GM19351 (cell line): ENCODE data around the gene TLK1.

Experiments used
- ATAC-seq: cut with Tn5 transposase; IDR thresholded peaks from one replicate; pipeline ENCODE4 v1.9.1; 2021; ENCODE audit warnings: mild to moderate bottlenecking, moderate library complexity; ENCODE audit not compliant: unreplicated experiment

TLK1 gene

GRCh38 chr2:171009386-171009785, 151.3 kb downstream of the TLK1 start:
- ATAC-seq = no peak

DNA sequence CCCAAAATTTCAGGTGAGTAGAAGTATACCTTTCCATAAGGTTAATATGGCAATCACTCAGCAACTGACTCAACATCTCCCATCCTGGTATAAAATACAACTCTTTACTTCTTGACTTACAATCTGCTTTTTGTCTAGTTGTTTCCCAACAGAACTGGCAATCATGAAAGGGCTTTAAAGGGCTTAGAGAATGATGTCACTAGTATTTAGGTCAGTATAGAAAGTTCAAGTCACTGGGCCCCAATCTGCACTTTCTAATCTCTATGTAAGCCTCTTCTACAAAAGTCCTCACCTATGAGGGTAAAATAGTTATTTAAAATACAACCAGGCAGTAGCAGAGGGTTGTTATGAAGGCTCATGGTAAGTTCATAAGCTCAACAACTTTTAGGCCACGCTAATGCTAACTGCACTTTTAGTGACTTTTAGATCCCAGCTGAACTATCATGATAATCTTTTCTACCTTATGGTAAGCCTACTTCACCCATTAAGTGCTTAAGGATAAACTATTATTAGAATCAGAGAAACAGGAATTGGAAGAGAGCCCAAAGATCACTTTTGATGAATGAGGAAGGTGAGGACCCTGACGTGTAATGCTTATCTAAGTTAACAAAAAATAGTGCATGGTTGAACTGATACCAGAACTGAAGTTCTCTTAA, 152.0 kb downstream of the TLK1 start:
- no peak for ATAC-seq

DNA sequence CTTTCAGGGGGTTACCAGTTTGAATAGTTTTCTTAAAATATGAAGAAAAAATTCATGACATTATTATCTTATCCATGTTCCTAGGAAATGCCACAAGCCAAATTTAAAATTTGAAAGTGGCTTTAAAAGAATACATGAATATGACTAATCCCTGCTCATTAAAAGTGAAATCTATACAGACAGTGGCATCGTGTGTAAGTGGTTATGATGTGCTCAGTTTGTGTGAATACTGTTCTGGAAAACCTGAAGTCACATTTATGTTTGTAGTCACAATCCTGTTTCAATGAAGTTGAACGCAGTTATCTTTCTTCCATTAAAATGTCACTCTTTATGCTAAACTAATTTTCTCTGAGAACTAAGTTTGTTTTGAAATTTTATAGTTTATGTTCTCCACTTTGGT, 155.9 kb downstream of the TLK1 start:
- ATAC-seq = no peak

DNA sequence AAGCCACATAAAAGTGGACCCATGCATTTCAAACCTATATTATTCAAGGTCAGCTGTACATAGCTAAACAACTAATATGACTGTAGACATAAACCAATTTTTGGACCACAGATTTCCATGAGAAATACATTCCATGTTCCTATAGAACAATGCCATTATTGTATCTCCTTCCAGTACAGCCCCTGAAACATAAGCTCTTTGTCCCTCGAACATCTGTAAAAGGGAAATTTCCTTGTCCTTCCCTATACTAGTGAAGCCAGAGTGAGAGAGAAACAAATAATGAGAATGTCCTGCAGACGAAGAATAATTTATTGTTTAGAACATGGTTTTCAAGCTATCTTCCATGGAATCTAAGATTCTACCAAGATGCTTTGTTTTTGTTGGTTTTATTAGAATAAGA, 156.3 kb downstream of the TLK1 start:
- no peak for ATAC-seq

GRCh38 chr2:170999654-171000053, 161.0 kb downstream of the TLK1 start:
- no peak for ATAC-seq

GRCh38 chr2:170997893-170998597, 162.6 kb downstream of the TLK1 start:
- ATAC-seq = no peak

DNA sequence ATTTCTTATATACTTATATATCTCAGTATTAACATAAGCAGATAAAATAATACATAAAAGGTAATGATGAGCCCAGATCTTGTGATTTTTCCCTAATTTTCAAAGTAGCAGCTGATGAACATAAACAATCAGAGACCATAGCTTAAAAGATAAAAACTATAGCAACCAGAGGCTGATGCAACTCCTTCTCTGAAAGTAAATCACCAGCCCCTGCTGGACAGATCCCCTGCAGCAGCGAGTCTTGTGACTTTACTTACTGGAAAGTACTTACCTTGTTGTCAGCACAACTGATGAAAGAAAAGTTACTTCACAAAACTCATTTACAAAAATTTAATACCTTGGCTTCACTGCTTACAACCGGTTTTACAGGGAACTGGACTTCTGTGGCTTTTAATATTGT, 164.4 kb downstream of the TLK1 start:
- ATAC-seq = no peak

DNA sequence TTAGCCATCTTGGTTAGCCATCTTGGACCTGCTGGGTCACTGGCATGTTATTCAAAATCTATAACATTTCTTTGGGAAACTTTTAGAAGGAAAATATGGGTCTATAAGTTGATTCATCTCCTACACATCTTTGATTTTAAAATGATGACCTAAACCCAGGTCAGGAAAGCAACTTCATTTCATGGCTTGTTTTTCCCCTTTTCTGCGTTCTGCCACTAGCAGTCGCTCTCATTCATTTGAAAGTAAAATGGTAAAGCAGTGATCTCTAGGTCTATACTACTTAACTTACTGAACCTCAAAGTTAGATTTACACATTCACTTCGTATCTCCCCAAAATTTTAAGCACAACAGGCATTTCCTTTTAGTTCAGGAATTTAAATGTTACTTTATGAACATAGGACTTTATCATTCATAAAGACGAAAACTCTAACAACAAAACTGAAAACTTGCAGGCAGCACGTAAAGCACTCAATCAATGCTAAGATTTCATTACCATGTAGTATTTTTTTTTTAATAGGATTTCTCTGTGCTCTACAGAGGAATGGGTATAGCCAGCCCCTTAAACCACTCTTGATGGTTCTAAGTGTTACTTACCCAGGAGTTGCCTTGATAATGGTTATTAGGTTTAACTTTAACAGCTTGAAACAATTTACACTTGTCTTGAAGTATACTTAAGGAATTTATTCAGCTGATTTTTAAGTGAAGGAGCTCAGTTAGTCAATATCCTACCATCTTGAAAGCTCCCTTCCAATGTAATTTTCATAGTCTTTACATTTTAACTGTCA, 169.1 kb downstream of the TLK1 start:
- no peak for ATAC-seq

DNA sequence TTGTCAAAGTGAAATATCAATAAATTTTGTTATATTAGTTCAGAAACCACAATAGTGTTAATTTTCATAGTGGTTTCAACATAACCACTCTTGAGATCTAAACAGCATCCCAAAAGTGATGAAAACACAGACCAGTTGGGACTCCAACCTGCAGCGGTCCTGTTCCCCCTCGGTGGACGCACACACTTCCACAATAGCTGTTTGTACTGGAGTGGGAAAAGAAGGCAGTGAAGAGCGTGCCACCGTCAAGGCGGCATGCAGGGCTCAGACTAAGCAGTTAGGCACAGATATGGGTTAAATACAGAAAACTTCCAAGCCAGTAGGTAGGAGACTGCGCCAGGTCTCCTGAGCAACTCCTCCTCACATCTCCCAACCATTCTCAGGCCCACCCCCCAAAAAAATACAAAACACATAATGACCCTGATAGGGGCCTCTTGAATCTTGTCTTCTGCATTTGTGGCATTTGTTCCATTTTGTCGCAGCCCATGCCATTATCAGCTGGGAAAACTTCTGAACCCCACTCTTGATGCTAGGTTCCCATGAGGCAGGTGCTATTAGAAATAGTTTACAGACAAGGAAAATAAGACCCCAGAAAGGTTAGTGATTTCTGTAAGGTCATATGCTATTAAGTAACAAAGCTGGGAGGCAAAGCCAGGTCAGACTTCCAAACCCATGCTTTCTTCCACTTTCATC, 174.0 kb downstream of the TLK1 start:
- ATAC-seq = no peak

- no peak for ATAC-seq
Measured at GRCh38 chr2:170985407-170985806, 175.3 kb downstream of the TLK1 start.

- ATAC-seq = no peak
Measured at GRCh38 chr2:170984079-170984478, 176.6 kb downstream of the TLK1 start.

DNA sequence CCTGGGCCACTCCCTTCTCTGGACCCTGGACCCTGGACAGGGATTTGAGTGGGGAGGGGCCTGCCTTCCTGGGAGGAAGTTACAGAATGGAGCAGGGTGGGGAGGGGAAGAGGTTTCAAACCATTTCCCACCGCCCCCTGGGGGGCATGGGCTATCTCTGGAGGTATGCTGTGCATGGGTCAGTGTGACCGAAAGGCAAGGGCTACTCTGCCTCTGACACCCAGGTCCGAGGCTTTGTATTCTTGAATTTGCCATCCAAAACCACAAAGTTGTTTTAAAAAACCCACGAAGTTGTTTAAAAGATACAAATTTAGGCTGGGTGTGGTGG, 184.8 kb downstream of the TLK1 start:
- no peak for ATAC-seq

DNA sequence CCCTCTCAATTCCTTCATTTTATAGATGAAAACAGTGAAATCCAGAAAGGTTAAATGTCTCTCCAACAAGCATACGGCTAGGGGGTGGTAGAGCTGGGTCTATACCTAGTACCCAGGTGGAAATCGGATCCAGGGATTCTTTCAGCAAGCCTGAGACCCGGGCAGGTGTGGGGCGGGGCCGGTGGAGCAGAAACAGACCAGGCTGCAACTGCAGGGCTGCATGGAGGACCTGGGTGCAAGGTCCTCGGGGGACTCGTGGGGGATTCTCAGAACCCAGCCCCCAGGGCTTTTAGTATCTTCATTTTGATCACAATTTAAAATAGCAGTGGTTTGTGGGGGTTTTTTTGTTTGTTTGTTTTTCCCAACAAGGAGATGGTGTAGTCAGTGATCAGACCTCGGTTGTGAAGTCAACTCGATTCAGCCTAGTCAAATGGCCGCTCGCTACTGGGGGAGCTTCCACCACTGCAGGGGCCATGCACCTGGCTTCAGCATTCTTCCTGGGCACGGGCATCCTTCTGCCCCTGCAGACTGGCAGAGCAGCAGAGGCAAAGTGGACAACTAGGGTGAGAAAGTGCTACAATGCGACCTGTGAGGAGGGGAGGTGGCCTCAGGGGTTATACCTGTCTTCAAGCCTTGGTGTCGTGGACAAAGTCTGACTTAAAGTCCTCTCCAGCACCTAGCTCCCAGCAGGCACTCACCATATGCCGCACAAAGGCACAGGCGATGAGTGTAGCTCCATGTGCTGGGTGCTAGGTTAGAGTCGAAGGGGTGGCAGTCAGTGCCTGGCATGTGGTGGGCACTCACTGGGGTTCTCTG, 185.4 kb downstream of the TLK1 start:
- ATAC-seq = no peak

- no peak for ATAC-seq
Measured at GRCh38 chr2:170974304-170974993, 186.2 kb downstream of the TLK1 start.

- peak; percentile 85 for ATAC-seq
Measured at GRCh38 chr2:170973492-170974303, 187.0 kb downstream of the TLK1 start.

DNA sequence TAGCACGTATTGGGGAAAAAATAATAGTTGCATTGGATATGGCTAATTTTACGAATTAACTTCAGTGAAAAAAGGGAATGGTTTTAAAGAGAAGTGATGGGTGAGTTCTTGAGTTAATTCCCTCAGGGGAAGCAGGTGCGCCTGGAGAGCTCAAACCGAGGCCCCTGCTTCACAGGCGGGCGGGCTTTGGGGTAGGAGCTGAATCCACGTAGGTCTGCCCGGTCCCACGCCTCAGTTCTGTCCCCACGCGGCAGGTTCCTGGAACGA, 187.5 kb downstream of the TLK1 start:
- ATAC-seq = no peak

DNA sequence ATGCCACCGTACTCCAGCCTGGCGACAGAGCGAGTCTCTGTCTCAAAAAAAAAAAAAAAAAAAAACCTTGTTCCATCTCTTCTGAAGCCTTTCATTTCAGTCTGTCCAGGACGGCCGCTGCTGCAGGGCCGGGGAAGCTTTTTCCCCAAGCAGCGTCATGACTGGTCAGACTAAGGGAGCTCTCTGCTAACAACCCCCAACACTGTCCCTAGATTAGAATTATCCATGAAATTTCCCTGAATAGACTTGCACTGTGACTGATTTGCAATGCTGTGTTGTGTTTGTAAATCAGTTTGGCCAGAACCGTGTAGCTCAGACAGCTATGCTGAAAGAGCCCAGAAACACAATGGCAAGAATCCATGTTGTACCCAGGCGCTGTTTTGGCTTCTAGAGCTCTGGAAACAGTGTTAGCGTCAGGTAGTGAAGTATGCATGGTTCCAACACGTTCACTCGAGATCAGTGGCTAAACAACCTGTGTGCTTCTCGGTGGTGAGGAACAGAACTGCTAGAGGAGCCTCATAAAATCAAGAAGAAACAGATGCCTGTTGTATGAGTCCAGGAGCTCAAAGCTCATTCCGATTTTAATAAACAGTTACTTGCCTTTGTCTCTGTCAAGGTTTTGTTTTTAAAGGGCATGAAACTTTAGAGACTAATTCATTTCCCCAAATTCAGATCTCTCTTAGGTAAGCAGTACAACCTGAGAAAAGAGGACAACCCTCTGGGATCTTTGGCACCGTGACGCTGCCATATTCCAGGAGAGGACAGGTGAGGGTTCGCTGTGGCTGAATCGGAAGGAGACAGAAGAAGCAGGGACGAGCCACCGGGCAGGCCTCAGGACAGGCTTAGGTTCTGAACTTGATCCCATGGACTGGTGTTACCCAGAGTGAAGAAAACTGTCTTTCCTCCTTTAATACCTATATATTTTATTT, 188.1 kb downstream of the TLK1 start:
- ATAC-seq = no peak

DNA sequence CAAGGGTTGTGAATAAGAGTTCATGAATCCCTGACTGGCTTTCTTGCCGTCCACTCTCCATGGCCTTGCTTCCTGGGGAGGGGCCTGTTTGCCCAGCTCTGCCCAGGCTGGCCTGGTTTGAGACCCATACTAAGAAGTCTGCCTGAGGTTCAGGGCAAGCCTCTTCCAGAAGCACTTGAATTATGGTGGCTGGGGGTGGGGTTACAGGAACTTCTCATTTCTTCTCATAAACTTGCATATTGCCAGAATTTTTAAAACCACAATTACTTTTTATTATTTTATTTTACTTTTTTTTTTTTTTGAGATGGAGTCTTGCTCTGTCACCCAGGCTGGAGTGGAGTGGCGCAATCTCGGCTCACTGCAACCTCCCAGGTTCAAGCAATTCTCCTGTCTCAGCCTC, 189.6 kb downstream of the TLK1 start:
- no peak for ATAC-seq
